ENCODE results near the gene INSM1. TPM values are rescaled to one million over a fixed set of nuclear protein-coding genes. Genes with fewer than 3 reads are reported as not detected.
"Not testable (repeated sequence)": the region's sequence is repeated elsewhere in the genome, so short reads cannot be mapped to it uniquely, and the experiment has no call there.

INSM1 gene
- total RNA-seq, 2 experiments from 2014 or later: 6.7 to 6.9 TPM

- Mint-ChIP-seq H3K27ac (no peak overlapping the region), H3K9me3 (no peaks in the 10 kb centered on the region), H3K4me3 (no peak overlapping the region), H3K27me3 (peaks cover 7% of the 10 kb centered on the region), H3K4me1 (ENCODE audit: low read depth) (no peaks in the 10 kb centered on the region), H3K36me3 (no peaks in the 10 kb centered on the region)
- POLR2A ChIA-PET: no interaction called here
- intact Hi-C loops (cut with micrococcal nuclease): no loop called here
- CTCF ChIA-PET: no interaction called here
- DNase-seq: no peak
These were observed 27.5 kb upstream of the INSM1 start for GRCh38 chr20:20340443-20340842.

- H3K27me3 Mint-ChIP-seq: peaks cover 5% of the 10 kb centered on the region
- H3K4me1 Mint-ChIP-seq (ENCODE audit: low read depth): no peaks in the 10 kb centered on the region
- intact Hi-C loops (cut with micrococcal nuclease): no loop called here
- ChIA-PET CTCF (no interaction called here), POLR2A (no interaction called here)
- H3K9me3 Mint-ChIP-seq: no peaks in the 10 kb centered on the region
- no peak overlapping the region for H3K4me3 Mint-ChIP-seq
- H3K27ac Mint-ChIP-seq: no peak overlapping the region
- DNase-seq: no peak
- H3K36me3 Mint-ChIP-seq: no peaks in the 10 kb centered on the region
These were observed 26.5 kb upstream of the INSM1 start for GRCh38 chr20:20341371-20341770.

- intact Hi-C loops (cut with micrococcal nuclease): no loop called here
These were observed 25.8 kb upstream of the INSM1 start for GRCh38 chr20:20342066-20342465.

GRCh38 chr20:20343932-20344331, 24.0 kb upstream of the INSM1 start:
- no peak for DNase-seq

More at GRCh38 chr20:20342066-20342465, 25.8 kb upstream of the INSM1 start:
- Mint-ChIP-seq H3K9me3 (no peaks in the 10 kb centered on the region), H3K4me1 (ENCODE audit: low read depth) (no peaks in the 10 kb centered on the region), H3K27ac (no peak overlapping the region), H3K36me3 (no peaks in the 10 kb centered on the region), H3K27me3 (peaks cover 6% of the 10 kb centered on the region), H3K4me3 (no peak overlapping the region)
- ChIA-PET POLR2A (no interaction called here), CTCF (no interaction called here)
- DNase-seq: no peak

GRCh38 chr20:20344476-20344875, 23.4 kb upstream of the INSM1 start:
- Mint-ChIP-seq H3K27ac (no peak overlapping the region), H3K4me1 (ENCODE audit: low read depth) (no peaks in the 10 kb centered on the region), H3K4me3 (no peak overlapping the region), H3K27me3 (peaks cover 12% of the 10 kb centered on the region), H3K9me3 (no peaks in the 10 kb centered on the region), H3K36me3 (no peaks in the 10 kb centered on the region)
- CTCF ChIA-PET: no interaction called here
- intact Hi-C loops (cut with micrococcal nuclease): no loop called here
- no peak for DNase-seq
- POLR2A ChIA-PET: no interaction called here

More at GRCh38 chr20:20343932-20344331, 24.0 kb upstream of the INSM1 start:
- CTCF ChIA-PET: no interaction called here
- Mint-ChIP-seq H3K36me3 (no peaks in the 10 kb centered on the region), H3K4me3 (no peak overlapping the region), H3K4me1 (ENCODE audit: low read depth) (no peaks in the 10 kb centered on the region), H3K9me3 (no peaks in the 10 kb centered on the region), H3K27ac (no peak overlapping the region), H3K27me3 (peaks cover 10% of the 10 kb centered on the region)
- intact Hi-C loops (cut with micrococcal nuclease): no loop called here
- POLR2A ChIA-PET: no interaction called here

GRCh38 chr20:20353576-20353975, 14.3 kb upstream of the INSM1 start:
- H3K4me1 Mint-ChIP-seq (ENCODE audit: low read depth): peaks cover 7% of the 10 kb centered on the region
- H3K27me3 Mint-ChIP-seq: peaks cover 22% of the 10 kb centered on the region
- POLR2A ChIA-PET: no interaction called here
- H3K4me3 Mint-ChIP-seq: no peak overlapping the region
- peaks cover 5% of the 10 kb centered on the region for H3K9me3 Mint-ChIP-seq
- CTCF ChIA-PET: interaction anchor here (1.3 kb wide), 1 partner anchor 240 kb away, joined by 4 read pairs; no protein-coding TSS in a partner anchor
- H3K27ac Mint-ChIP-seq: no peak overlapping the region
- H3K36me3 Mint-ChIP-seq: no peaks in the 10 kb centered on the region
- intact Hi-C loops (cut with micrococcal nuclease): no loop called here
- DNase-seq: no peak

- H3K36me3 Mint-ChIP-seq; POLR2A ChIA-PET; H3K4me3 Mint-ChIP-seq; intact Hi-C loops (cut with micrococcal nuclease); DNase-seq; CTCF ChIA-PET; H3K27ac Mint-ChIP-seq; H3K9me3 Mint-ChIP-seq: not testable (repeated sequence)
- Mint-ChIP-seq H3K27me3 (peaks cover 22% of the 10 kb centered on the region), H3K4me1 (ENCODE audit: low read depth) (peaks cover 16% of the 10 kb centered on the region)
These were observed 12.4 kb upstream of the INSM1 start for GRCh38 chr20:20355503-20355902.

GRCh38 chr20:20358801-20359200, 9.1 kb upstream of the INSM1 start:
- peaks cover 19% of the 10 kb centered on the region for H3K4me1 Mint-ChIP-seq (ENCODE audit: low read depth)
- H3K36me3 Mint-ChIP-seq: no peaks in the 10 kb centered on the region
- peaks cover 37% of the 10 kb centered on the region for H3K27me3 Mint-ChIP-seq
- ChIA-PET POLR2A (no interaction called here), CTCF (interaction anchor here (0.8 to 4.3 kb wide), 6 partner anchors 10 to 237 kb away, joined by 3 to 26 read pairs (median 3); no protein-coding TSS in a partner anchor)
- H3K4me3 Mint-ChIP-seq: no peak overlapping the region
- intact Hi-C loops (cut with micrococcal nuclease): no loop called here
- no peak overlapping the region for H3K27ac Mint-ChIP-seq
- H3K9me3 Mint-ChIP-seq: peaks cover 5% of the 10 kb centered on the region
- no peak for DNase-seq

- Mint-ChIP-seq H3K27ac (no peak overlapping the region), H3K4me3 (no peak overlapping the region), H3K36me3 (no peaks in the 10 kb centered on the region), H3K4me1 (ENCODE audit: low read depth) (peaks cover 21% of the 10 kb centered on the region), H3K27me3 (peaks cover 41% of the 10 kb centered on the region), H3K9me3 (peaks cover 3% of the 10 kb centered on the region)
- intact Hi-C loops (cut with micrococcal nuclease): loop anchor here (1.0 to 10.0 kb wide), 10 partner anchors 49 to 1148 kb away; partner anchors contain the start of genes CFAP61, CRNKL1, NKX2-4 and RALGAPA2
- no peak for DNase-seq
- POLR2A ChIA-PET: no interaction called here
- CTCF ChIA-PET: interaction anchor here (0.8 to 4.3 kb wide), 8 partner anchors 9 to 319 kb away, joined by 3 to 26 read pairs (median 3); no protein-coding TSS in a partner anchor
These were observed 8.3 kb upstream of the INSM1 start for GRCh38 chr20:20359628-20360027.

- intact Hi-C loops (cut with micrococcal nuclease): loop anchor here (1.0 to 10.0 kb wide), 10 partner anchors 48 to 1147 kb away; partner anchors contain the start of genes CFAP61, CRNKL1, NKX2-4 and RALGAPA2
- H3K27me3 Mint-ChIP-seq: peaks cover 48% of the 10 kb centered on the region
- no peak overlapping the region for H3K27ac Mint-ChIP-seq
- peaks cover 24% of the 10 kb centered on the region for H3K4me1 Mint-ChIP-seq (ENCODE audit: low read depth)
- no peaks in the 10 kb centered on the region for H3K36me3 Mint-ChIP-seq
- CTCF ChIA-PET: interaction anchor here (0.7 to 4.3 kb wide), 8 partner anchors 11 to 320 kb away, joined by 3 to 26 read pairs (median 4); no protein-coding TSS in a partner anchor
- POLR2A ChIA-PET: no interaction called here
- H3K4me3 Mint-ChIP-seq: no peak overlapping the region
- H3K9me3 Mint-ChIP-seq: no peaks in the 10 kb centered on the region
- DNase-seq: peak; percentile 59
These were observed 7.4 kb upstream of the INSM1 start for GRCh38 chr20:20360464-20360863.

- H3K27ac Mint-ChIP-seq: no peak overlapping the region
- no peaks in the 10 kb centered on the region for H3K36me3 Mint-ChIP-seq
- H3K4me1 Mint-ChIP-seq (ENCODE audit: low read depth): peaks cover 34% of the 10 kb centered on the region
- H3K4me3 Mint-ChIP-seq: no peak overlapping the region
- H3K9me3 Mint-ChIP-seq: no peaks in the 10 kb centered on the region
- POLR2A ChIA-PET: no interaction called here
- intact Hi-C loops (cut with micrococcal nuclease): loop anchor here (5.0 to 10.0 kb wide), 6 partner anchors 92 to 1144 kb away; partner anchors contain the start of genes CFAP61, CRNKL1, NKX2-4 and RALGAPA2
- peak; percentile 30 for DNase-seq
- peaks cover 63% of the 10 kb centered on the region for H3K27me3 Mint-ChIP-seq
- CTCF ChIA-PET: interaction anchor here (1.0 to 1.1 kb wide), 2 partner anchors 89 to 279 kb away, joined by 3 to 4 read pairs; no protein-coding TSS in a partner anchor
These were observed 5.0 kb upstream of the INSM1 start for GRCh38 chr20:20362774-20363433.

GRCh38 chr20:20363434-20363798, 4.5 kb upstream of the INSM1 start:
- intact Hi-C loops (cut with micrococcal nuclease): loop anchor here (5.0 to 10.0 kb wide), 6 partner anchors 91 to 1144 kb away; partner anchors contain the start of genes CFAP61, CRNKL1, NKX2-4 and RALGAPA2
- Mint-ChIP-seq H3K27me3 (peaks cover 63% of the 10 kb centered on the region), H3K4me1 (ENCODE audit: low read depth) (peaks cover 34% of the 10 kb centered on the region), H3K36me3 (no peaks in the 10 kb centered on the region), H3K27ac (no peak overlapping the region), H3K4me3 (peak overlapping the region; percentile 1), H3K9me3 (no peaks in the 10 kb centered on the region)
- DNase-seq: no peak
- ChIA-PET CTCF (no interaction called here), POLR2A (no interaction called here)
